A673 (cell line): ENCODE results near the gene USP10.

Source experiments
- EZH2 ChIP-seq: fragments of 200-600 bp; sonication (generic); IDR thresholded peaks from 2 replicates; pipeline ENCODE4 v1.6.1; 2017; ENCODE audit warnings: borderline replicate concordance, low read depth, mild to moderate bottlenecking, mixed read lengths, antibody characterized with exemption, low read length; ENCODE audit not compliant: poor library complexity, severe bottlenecking
- TF ChIP-seq, protein P1 (sequence below): fragments of 300-800, 200-600 bp; sonication (generic); conservative IDR thresholded peaks from 2 replicates; pipeline ENCODE4 v1.5.1; 2017; ENCODE audit warnings: low read depth, mild to moderate bottlenecking, antibody characterized with exemption, low read length, moderate library complexity, mixed read lengths

- TF ChIP-seq, protein P1, sequence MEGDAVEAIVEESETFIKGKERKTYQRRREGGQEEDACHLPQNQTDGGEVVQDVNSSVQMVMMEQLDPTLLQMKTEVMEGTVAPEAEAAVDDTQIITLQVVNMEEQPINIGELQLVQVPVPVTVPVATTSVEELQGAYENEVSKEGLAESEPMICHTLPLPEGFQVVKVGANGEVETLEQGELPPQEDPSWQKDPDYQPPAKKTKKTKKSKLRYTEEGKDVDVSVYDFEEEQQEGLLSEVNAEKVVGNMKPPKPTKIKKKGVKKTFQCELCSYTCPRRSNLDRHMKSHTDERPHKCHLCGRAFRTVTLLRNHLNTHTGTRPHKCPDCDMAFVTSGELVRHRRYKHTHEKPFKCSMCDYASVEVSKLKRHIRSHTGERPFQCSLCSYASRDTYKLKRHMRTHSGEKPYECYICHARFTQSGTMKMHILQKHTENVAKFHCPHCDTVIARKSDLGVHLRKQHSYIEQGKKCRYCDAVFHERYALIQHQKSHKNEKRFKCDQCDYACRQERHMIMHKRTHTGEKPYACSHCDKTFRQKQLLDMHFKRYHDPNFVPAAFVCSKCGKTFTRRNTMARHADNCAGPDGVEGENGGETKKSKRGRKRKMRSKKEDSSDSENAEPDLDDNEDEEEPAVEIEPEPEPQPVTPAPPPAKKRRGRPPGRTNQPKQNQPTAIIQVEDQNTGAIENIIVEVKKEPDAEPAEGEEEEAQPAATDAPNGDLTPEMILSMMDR: no peak
- TF ChIP-seq EZH2: no peak
These were observed 52.1 kb downstream of the USP10 start for GRCh38 chr16:84751947-84752346.
